Measurements from ENCODE around the gene KIF22.
"Not testable (repeated sequence)": the region's sequence is repeated elsewhere in the genome, so short reads cannot be mapped to it uniquely, and the experiment has no call there.

KIF22 gene

GRCh38 chr16:29767062-29767461 lies 23.5 kb upstream of the KIF22 start:
- DNase-seq = no peak

GRCh38 chr16:29769507-29769906 lies 21.0 kb upstream of the KIF22 start:
- no peak for DNase-seq

- DNase-seq = peak; percentile 61
Observed at GRCh38 chr16:29770250-29770929, 20.2 kb upstream of the KIF22 start.

GRCh38 chr16:29772330-29772729 lies 18.2 kb upstream of the KIF22 start:
- DNase-seq = not testable (repeated sequence)

GRCh38 chr16:29774730-29775129 lies 15.8 kb upstream of the KIF22 start:
- DNase-seq = no peak

DNA sequence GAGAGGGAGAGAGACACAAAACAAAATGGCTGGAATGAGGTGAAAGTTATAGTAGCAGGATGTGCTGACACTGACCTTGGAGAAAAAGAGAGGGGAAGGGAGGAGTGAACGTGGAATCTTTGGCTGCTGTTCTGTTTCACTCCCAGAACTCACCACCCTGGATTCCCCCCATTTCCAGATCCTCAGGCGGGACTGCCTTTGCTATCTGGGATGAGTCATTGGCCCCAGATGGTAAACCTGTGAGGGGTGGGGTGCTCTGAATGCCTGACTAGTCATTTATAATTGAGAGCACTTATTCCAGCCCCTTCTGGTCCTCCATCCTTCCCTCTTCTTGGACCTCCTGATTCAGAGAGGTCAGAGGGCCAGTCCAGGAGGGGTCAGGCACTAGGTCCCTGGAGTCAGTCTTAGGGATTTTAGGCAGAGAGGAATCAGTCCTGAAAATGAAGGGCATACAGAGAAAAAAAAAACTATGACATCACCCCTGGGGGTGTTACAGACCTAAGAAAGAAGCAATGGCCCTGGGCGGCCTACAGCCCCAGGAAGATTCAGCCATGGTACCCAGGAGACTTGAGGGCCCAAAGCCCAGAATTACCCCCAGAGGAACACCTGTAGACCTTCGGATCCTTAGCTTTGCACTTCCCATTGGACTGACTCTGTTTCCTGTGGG lies 14.7 kb upstream of the KIF22 start:
- no peak for DNase-seq

- DNase-seq = no peak
Observed at GRCh38 chr16:29777576-29778350, 12.8 kb upstream of the KIF22 start, which contains the start of gene ZG16. TSS of gene ZG16 (plus strand) at chr16:29778256. CDS start at chr16:29779267, 1,011 bp downstream.

DNA sequence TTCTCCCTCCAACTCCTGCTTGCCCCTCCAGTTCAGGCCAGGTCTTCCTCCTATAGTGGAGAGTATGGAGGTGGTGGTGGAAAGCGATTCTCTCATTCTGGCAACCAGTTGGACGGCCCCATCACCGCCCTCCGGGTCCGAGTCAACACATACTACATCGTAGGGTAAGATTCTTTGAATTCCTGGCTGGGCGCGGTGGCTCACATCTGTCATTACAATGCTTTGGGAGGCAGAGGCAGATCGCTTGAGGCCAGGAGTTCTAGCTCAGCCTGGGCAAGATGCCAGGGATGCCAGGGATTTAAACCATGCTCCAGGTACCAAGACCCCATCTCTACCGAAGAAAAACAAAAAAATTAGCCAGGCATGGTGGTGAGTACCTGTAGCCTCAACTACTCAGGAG lies 11.1 kb upstream of the KIF22 start:
- no peak for DNase-seq

GRCh38 chr16:29783094-29783953 lies 7.2 kb upstream of the KIF22 start:
- DNase-seq = not testable (repeated sequence)

DNA sequence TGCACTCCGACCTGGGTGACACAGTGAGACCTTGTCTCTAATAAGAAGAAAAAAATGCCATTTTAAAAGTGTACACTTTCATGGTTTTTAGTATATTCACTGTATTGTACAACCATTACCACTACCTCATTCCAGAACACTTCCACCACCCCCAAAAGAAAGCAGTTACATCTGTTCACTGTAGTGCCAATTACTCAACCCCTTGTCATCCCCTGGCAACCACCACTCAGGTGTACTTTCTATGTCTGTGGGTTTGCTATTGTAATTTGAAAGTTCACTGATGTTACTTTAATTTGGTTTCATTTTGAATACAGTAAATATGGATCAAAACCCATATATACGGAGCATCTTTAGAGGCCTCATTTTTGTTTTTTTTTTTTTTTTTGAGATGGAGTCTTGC lies 6.4 kb upstream of the KIF22 start:
- DNase-seq = no peak

- no peak for DNase-seq
Observed at GRCh38 chr16:29784901-29785500, 5.5 kb upstream of the KIF22 start.

DNA sequence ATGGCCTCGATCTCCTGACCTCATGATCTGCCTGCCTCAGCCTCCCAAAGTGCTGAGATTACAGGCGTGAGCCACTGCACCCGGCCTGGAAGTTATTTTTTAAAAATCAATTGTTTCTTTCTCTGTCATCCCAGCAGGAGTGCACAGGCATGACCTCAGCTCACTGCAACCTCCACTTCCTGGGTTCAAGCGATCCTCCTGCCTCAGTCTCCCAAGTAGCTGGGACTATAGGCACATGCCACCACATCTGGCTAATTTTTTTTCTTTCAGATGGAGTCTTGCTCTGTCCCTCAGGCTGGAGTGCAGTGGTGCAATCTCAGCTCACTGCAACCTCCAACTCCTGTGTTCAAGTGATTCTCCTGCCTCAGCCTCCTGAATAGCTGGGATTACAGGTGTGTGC lies 3.4 kb upstream of the KIF22 start:
- not testable (repeated sequence) for DNase-seq

DNA sequence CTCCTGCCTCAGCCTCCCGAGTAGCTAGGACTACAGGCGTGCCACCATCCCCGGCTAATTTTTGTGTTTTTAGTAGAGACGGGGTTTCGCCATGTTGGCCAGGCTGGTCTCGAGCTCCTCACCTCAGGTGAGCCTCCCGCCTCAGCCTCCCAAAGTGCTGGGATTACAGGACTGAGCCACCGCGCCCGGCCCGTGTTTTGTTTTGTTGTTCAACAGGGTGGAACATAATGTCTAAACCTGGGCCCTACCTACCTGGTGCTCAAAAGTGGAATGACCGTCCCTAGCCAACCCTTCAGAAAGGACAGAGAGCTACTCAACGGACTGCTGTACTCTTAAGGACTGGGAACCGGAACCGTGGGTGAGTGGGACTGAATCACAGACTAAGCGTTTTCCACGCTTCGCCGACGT lies 772 bp upstream of the KIF22 start:
- no peak for DNase-seq

GRCh38 chr16:29790949-29791844 lies 646 bp downstream of the KIF22 start:
- DNase-seq = no peak

DNA sequence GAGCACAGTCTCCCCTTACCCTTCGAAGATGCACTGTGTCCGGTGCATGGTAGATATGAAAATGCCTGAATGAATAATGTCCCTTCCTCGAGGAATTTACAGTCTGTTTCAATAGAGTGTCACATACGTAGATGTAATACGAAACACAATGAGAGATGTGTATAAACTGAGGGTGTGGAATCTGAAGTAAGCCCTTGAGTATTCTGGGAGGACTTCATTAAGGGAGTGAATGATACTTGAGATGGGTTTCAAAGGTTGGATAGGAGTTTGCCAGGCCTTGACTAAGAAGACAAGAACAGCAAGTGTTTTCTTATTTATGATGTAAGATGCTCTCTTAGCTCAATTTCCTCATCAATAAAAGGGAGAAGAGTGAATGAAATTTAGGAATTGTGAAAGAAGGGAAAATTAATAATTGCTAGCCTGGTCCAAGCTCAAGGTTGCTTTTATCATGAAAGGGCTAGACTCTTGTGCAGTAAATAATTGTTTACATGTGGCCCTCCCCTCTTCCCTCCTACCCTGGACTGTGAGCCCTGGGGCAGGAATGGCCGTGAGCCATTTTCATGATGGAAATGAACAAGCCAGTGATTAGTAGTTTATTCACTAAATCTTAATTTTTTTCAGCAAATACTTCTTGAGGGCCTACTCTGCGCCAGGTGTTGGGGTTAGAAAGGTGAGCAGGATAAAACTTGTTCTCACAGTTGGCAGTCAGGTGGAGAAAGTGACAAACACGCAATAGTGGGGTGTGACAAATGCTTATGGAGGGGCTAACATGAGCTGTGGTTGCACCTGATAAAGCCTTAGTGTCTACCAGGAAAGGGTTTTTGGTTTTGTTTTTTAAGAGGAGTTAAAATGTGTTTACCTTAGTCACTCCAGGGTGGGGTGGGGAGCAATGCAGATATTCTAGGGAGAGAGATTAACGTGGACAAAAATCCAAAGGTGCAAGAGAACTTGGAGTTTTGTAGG lies 1.6 kb downstream of the KIF22 start:
- DNase-seq = no peak

DNA sequence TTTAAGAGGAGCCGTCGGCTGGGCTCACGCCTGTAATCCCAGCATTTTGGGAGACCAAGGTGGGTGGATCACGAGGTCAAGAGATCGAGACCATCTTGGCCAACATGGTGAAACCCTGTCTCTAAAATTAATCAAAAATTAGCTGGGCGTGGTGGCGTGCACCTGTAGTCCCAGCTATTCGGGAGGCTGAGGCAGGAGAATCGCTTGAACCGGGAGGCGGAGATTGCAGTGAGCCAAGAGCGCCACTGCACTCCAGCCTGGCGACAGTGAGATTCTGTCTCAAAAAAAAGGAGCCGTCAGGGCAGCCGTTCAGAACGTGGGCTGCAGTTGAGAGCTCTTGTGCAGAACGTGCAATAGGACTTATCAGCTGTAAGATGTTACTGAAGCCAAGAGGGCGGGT lies 2.6 kb downstream of the KIF22 start:
- not testable (repeated sequence) for DNase-seq

DNA sequence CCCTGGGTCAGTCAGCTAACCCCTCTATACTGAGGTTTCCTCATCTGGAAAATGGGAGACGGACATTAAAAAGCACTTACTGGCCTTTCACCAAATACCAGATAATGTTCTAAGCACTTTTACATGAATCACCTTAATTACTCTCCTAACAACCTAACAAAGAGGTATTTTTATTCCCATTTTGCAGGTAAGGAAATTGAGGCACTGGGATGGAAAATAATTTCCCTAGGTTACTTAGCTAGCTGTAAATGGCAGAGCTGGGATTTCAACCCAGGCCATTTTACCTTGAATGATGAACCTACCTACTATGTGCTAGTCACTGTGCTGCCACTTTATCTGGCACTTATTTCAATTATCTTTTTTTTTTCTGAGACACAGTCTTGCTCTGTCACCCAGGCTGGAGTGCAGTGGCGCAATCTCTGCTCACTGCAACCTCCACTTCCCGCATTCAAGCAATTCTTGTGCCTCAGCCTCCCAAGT lies 3.7 kb downstream of the KIF22 start:
- no peak for DNase-seq

- DNase-seq = no peak
Observed at GRCh38 chr16:29802416-29802935, 11.9 kb downstream of the KIF22 start.

GRCh38 chr16:29804020-29804419 lies 13.5 kb downstream of the KIF22 start:
- no peak for DNase-seq

Data from NCI-H774 (cell line).